ENCODE data around the gene GMDS.

The GMDS gene

GRCh38 chr6:2245103-2245876 is at the start of gene GMDS:
Gene GMDS (minus strand): TSS chr6:2245605.
- DNase-seq (ENCODE audit: low spot score), result peak; percentile 91

- DNase-seq (ENCODE audit: low spot score), result no peak
These were observed 40.1 kb upstream of the GMDS start for GRCh38 chr6:2285510-2285909.

GRCh38 chr6:2275892-2276242 is 30.5 kb upstream of the GMDS start:
- DNase-seq (ENCODE audit: low spot score), result no peak

- DNase-seq (ENCODE audit: low spot score), result no peak
These were observed 29.8 kb upstream of the GMDS start for GRCh38 chr6:2274981-2275891.

- DNase-seq (ENCODE audit: low spot score), result no peak
These were observed 27.3 kb upstream of the GMDS start for GRCh38 chr6:2272696-2273095.

DNA sequence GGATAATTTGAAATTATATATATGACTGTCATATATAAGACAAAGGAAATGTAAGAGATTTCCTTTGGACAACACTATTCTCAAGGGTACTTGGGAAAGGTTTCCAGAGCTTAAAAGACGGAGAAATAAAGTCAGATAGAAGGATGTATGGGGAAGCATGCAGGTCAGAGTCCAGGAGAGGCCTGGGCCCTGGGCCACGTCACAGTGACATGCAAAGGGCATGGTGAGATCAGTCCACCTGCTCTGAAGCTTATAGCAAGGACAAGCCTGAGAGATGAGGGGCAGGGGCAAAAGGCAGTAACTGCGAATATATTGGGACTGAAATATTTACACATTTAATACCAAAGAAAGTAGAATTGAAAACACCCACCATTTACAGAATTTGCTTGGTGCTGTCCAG is 24.6 kb upstream of the GMDS start:
- no peak for DNase-seq (ENCODE audit: low spot score)

DNA sequence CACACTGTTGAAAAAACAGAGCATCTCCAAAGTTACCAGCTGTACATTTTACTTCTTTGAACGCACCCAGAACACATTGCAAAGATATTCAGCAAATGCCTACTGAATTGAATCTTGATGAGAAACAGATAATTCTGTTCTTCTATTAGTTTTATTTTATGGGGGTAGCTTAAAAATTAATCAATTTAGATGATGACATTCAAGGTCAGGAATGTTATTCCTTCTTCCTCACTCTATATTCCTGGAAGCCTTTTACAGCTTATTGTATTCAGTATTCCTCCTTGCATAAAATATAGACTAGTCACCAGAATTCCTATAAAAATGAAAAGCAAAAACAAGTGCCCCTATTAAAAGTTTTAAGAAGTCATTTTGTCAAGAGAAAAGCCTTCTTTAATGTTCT is 21.4 kb upstream of the GMDS start:
- no peak for DNase-seq (ENCODE audit: low spot score)

GRCh38 chr6:2266031-2266795 is 20.8 kb upstream of the GMDS start:
- no peak for DNase-seq (ENCODE audit: low spot score)

- DNase-seq (ENCODE audit: low spot score), result no peak
These were observed 19.5 kb upstream of the GMDS start for GRCh38 chr6:2264932-2265331.

- no peak for DNase-seq (ENCODE audit: low spot score)
These were observed 18.5 kb upstream of the GMDS start for GRCh38 chr6:2263896-2264295.

DNA sequence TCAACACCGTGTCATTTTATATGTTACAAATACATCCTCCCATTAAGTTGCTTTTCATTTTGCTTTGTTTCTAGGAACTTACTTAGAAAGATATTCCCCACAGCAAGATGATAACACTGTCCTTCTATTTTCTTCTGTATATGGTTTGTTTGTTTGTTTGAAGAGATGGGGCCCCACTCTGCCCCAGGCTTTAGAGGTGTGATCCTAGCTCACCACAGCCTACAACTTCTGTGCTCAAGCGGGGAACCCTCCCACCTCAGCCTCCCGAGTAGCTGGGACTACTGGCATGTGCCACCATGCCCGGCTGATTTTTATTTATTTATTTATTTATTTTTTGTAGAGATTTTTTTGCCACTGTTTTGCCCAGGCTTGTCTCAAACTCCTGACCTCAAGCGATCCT is 14.2 kb upstream of the GMDS start:
- no peak for DNase-seq (ENCODE audit: low spot score)

GRCh38 chr6:2259002-2259494 is 13.6 kb upstream of the GMDS start:
- DNase-seq (ENCODE audit: low spot score), result peak; percentile 50

- DNase-seq (ENCODE audit: low spot score), result no peak
These were observed 12.7 kb upstream of the GMDS start for GRCh38 chr6:2258112-2258511.

GRCh38 chr6:2257363-2257762 is 12.0 kb upstream of the GMDS start:
- DNase-seq (ENCODE audit: low spot score), result no peak

- DNase-seq (ENCODE audit: low spot score), result no peak
These were observed 9.3 kb upstream of the GMDS start for GRCh38 chr6:2254747-2255146.

- no peak for DNase-seq (ENCODE audit: low spot score)
These were observed 3.7 kb upstream of the GMDS start for GRCh38 chr6:2249126-2249525.

- no peak for DNase-seq (ENCODE audit: low spot score)
These were observed 2.3 kb upstream of the GMDS start for GRCh38 chr6:2247664-2248063.

DNA sequence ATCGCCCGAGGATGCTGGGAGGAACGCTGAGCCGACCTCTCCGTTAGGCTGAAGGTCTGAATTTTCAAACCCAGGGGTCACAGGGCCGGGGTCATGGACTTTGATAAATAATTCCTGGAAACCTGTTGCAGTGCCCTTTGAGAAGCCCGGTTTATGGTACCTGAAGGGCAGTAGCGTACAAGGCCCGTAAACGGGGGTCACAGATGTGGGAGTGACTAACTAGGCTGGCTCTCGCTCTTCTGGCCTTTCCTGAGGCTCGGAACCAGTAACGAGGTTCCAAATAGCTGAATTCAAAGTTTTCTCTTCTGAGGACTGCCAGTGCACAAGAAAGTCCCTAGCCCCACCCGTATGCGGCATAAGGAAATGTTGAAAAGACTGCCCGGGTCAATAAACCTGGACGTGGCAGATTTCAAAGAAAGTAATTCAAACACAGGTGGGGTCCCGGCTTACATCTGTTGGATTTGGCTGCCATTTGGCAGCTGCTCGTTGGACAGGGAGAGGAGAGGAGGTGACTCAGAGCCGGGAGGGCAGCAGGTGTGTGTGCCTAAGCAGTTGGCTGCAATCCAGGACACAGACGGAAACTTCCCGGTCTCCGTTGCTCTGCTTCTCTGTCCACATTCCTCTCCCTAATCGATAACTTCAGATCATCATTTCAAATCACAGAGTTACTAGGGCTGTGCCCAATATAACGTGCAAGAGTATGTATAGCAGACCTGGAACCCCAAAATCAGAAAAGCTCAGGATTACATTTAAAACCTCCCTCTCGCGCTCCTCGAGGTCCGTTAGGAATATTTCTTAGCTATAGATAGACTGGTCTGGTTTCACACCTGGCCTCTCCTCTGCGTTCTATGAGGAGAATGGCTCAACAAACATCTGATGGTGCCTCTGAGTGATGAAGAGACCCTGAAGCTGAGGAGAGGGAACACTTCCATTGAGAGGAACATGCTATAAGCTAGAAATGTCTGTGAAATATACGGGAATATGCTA is 765 bp upstream of the GMDS start:
- DNase-seq (ENCODE audit: low spot score), result no peak

GRCh38 chr6:2244261-2245102 is 923 bp downstream of the GMDS start:
- no peak for DNase-seq (ENCODE audit: low spot score)

DNA sequence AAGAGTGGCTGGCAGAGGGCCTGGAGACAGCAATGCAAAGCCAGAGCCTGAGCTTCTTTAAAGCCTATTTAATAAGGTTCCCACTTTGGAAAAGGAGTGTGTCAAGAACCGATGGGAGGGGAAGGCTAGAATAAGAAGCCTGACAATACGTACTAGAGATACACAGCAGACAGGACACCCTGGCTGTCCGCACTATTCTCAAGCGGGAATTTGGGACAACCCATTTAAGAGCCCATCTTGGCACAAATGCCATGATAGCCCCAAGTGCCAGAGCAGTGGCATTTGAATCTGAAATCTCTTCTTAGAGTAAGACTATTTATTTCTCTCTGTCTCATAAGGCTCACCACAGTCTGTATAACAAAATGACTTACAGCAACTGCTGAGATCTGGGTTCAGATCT is 3.1 kb downstream of the GMDS start:
- no peak for DNase-seq (ENCODE audit: low spot score)

Measured in COLO829 (cell line).